Upper lobe of right lung (tissue), 1 donor: ENCODE measurements around the gene TUBB3. TPM values are rescaled to one million over a fixed set of nuclear protein-coding genes. Genes with fewer than 3 reads are reported as not detected.

ENCODE experiments used
- ATAC-seq: fragments of 200-7000 bp; cut with Tn5 transposase; one replicate; pipeline ENCODE4 v1.9.1; 2020; ENCODE audit warnings: mild to moderate bottlenecking, moderate library complexity
- DNase-seq: peaks from one replicate; pipeline ENCODE4 v3.0.0-alpha.2; 2020
- H3K27ac ChIP-seq: fragments of 200-600 bp; one replicate; pipeline ENCODE4 v1.8.0; 2022
- H3K27me3 ChIP-seq: fragments of 200-600 bp; one replicate; pipeline ENCODE4 v1.8.0; 2022; ENCODE audit warnings: mild to moderate bottlenecking
- H3K36me3 ChIP-seq: fragments of 200-600 bp; one replicate; pipeline ENCODE4 v1.8.0; 2022
- H3K4me1 ChIP-seq: fragments of 200-600 bp; one replicate; pipeline ENCODE4 v1.8.0; 2022
- H3K4me3 ChIP-seq: fragments of 200-600 bp; one replicate; pipeline ENCODE4 v1.8.0; 2022; ENCODE audit warnings: mild to moderate bottlenecking
- H3K9me3 ChIP-seq: fragments of 200-600 bp; one replicate; pipeline ENCODE4 v1.8.0; 2022
- CTCF ChIP-seq: fragments of 200-600 bp; IDR thresholded peaks from one replicate; pipeline ENCODE4 v1.8.0; 2022; ENCODE audit warnings: antibody characterized with exemption
- intact Hi-C: fragments of 100-400 bp; cut with DNase I; formaldehyde crosslinking; loops from one replicate; pipeline ENCODE4 v1.11.0; 2022
- total RNA-seq: library from RNA; stranded (reverse); fragmentation: NEBNext Ultra II Directional; extraction: Animal tissue kit (Norgen Biotek cat#: 25700); gene quantifications from one replicate; pipeline ENCODE4 v1.2.1, GENCODE V29; 2021
- donor health status: DM: no; HTN: yes; CAD: no; lungs with severe emphysema.

TUBB3 gene
- total RNA-seq, 1 donor from 2014 or later = 1.5 TPM

- Histone ChIP-seq H3K27ac (no peak within 1 kb of the TSS), H3K27me3 (peaks cover 16% of the 10 kb centered on the region), H3K4me3 (peak within 1 kb of the TSS; percentile 28), H3K9me3 (no peaks in the 10 kb centered on the region), H3K4me1 (peaks cover 44% of the 10 kb centered on the region), H3K36me3 (no peaks in the 10 kb centered on the region)
- ATAC-seq (no peak), DNase-seq (no peak)
- intact Hi-C loops = no loop called here
- peak; percentile 30 for TF ChIP-seq CTCF
These were observed 4.4 kb upstream of the TUBB3 start, which contains the start of gene MC1R for GRCh38 chr16:89918453-89919347. TSS of gene MC1R (plus strand) at chr16:89918862. CDS start at chr16:89919259, 397 bp downstream.

- Histone ChIP-seq H3K27me3 (peaks cover 26% of the 10 kb centered on the region), H3K4me3 (no peak overlapping the region), H3K4me1 (peaks cover 47% of the 10 kb centered on the region), H3K36me3 (no peaks in the 10 kb centered on the region), H3K9me3 (no peaks in the 10 kb centered on the region), H3K27ac (no peak overlapping the region)
- no peak for DNase-seq
- no peak for ATAC-seq
- intact Hi-C loops = no loop called here
- TF ChIP-seq CTCF = no peak
These were observed 3.4 kb upstream of the TUBB3 start for GRCh38 chr16:89919535-89920406.

GRCh38 chr16:89920723-89921122 lies 2.4 kb upstream of the TUBB3 start:
- H3K27me3 ChIP-seq = peaks cover 34% of the 10 kb centered on the region
- no peak for DNase-seq
- ATAC-seq = no peak
- H3K4me1 ChIP-seq = peaks cover 50% of the 10 kb centered on the region
- H3K36me3 ChIP-seq = no peaks in the 10 kb centered on the region
- no peak overlapping the region for H3K27ac ChIP-seq
- intact Hi-C loops = no loop called here
- H3K9me3 ChIP-seq = no peaks in the 10 kb centered on the region
- H3K4me3 ChIP-seq = no peak overlapping the region
- no peak for TF ChIP-seq CTCF

GRCh38 chr16:89921131-89921701 lies 1.9 kb upstream of the TUBB3 start:
- DNase-seq (no peak), ATAC-seq (no peak)
- no peaks in the 10 kb centered on the region for H3K36me3 ChIP-seq
- intact Hi-C loops = no loop called here
- H3K27me3 ChIP-seq = peaks cover 37% of the 10 kb centered on the region
- H3K4me3 ChIP-seq = no peak overlapping the region
- H3K9me3 ChIP-seq = no peaks in the 10 kb centered on the region
- H3K27ac ChIP-seq = peak overlapping the region; percentile 80
- TF ChIP-seq CTCF = no peak
- peaks cover 54% of the 10 kb centered on the region for H3K4me1 ChIP-seq

- peak overlapping the region; percentile 55 for H3K4me3 ChIP-seq
- intact Hi-C loops = no loop called here
- H3K4me1 ChIP-seq = peaks cover 58% of the 10 kb centered on the region
- DNase-seq (peak; percentile 80), ATAC-seq (peak; percentile 29)
- peak overlapping the region; percentile 80 for H3K27ac ChIP-seq
- no peak for TF ChIP-seq CTCF
- H3K9me3 ChIP-seq = no peaks in the 10 kb centered on the region
- no peaks in the 10 kb centered on the region for H3K36me3 ChIP-seq
- peaks cover 44% of the 10 kb centered on the region for H3K27me3 ChIP-seq
These were observed 1.3 kb upstream of the TUBB3 start for GRCh38 chr16:89921702-89922476.
